Activated naive CD8-positive, alpha-beta T cell treated with anti-CD3 and anti-CD28 coated beads, Interleukin-2, amount 50 U/mL, for 16 hours (primary cell): ENCODE data around the gene CEP85L.

Experiments
- DNase-seq: peaks from one replicate; pipeline ENCODE4 v3.0.0-alpha.2; 2020; ENCODE audit warnings: low read depth, low spot score

The CEP85L gene

DNA sequence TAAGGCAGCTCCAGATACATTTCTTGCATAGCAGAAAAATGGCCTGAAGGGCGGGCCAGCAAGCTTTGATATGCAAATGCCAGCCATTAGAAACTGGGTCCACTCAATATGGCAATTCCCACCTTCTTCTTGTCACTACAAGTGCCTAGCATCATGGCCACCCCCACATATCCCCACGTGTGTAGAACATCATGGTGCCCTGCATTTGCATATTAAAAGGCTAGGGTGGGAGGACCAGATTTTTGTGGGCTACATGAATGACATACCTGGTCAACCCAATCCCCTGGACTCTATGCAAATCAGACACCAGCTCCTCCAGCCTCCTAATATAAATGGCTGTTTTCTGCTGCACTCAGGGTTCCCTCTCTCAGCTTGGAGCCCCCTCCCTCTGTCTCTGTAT is 71.6 kb downstream of the CEP85L start:
- DNase-seq, result no peak

DNA sequence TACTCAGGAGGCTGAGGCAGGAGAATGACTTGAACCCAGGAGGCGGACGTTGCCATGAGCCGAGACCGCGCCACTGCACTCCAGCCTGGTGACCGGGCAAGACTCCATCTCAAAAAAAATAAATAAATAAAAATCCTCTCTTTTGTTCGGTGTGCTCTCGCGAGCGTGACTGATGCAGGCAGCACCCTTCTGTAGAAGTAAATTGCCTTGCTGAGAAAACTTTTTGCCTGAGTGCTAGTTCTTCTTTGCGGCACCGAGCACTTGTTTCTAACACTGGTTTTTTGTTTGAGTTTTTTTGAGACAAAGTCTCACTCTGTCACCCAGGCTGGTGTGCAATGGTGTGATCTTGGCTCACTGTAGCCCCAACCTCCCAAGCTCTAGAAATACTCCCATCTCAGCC is 72.8 kb downstream of the CEP85L start:
- DNase-seq, result no peak

DNA sequence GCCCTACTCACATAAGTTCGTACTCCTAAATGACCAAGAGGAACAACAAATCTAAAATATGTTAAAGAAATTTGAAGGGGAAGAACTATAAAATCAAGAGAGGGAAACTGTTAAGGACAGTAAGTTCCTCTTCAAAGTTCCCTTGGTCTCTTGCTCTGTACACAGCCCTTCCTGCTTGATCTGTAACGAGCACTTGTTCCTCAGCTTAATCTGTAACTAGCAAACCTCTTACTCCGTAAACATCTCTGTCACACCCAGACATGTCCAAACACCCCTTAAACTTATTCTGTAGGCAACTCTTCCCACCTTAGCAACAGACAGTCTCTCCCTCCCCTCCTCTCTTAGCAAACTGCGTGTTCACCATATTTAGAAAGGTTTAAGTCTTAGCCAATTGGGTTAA is 73.4 kb downstream of the CEP85L start:
- DNase-seq, result no peak

DNA sequence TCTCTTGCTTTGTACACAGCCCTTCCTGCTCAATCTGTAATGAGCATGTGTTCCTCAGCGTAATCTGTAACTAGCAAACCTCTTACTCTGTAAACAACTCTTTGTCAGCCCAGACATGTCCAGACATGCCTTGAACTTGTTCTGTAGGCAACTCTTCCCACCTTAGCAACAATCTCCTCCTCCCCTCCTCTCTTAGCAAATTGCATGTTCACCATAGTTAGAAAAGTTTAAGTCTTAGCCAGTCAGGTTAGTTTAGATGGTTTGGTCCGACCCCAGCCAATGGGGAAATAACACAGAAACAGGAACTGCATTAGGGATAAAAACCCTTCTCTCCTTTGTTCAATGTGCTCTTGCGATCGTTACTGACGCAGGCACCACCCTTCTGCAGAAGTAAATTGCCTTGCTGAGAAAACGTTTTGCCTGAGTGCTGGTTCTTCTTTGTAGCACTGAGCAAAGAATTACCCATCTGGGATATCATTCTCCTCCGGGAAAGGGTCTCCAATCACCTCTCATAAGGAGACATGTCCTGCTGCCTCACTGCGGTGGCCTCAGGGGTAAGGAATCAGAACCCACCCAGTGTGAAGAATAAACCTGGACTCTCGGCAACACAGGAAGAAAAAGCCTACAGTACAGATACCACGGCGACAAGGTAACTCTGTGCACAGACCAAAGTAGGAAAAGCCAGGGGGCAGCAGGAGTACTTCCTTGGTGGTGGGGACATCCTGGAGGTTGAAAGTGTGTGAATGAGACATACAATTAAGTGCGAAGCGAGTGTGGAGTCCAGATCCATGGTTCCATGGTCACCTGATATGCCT is 77.1 kb downstream of the CEP85L start:
- no peak for DNase-seq

DNA sequence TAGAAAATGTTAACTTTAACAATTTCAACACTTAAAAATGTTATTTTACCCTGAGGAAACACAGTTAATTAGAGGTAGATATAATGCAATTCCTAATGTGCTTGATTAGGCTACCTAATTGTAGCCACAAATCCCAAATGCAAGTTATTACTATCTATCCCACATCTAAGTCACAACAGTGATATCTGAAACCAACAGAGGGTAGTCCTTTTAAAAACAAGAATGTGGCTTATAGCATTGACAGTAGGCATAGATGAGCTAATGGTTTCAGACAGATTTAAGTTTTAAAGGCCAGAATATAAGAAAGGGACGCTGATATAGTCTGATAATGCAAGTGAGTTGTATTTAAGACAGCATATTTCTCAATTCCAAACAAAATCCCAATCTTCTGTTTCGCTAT is 80.3 kb downstream of the CEP85L start:
- DNase-seq, result no peak

DNA sequence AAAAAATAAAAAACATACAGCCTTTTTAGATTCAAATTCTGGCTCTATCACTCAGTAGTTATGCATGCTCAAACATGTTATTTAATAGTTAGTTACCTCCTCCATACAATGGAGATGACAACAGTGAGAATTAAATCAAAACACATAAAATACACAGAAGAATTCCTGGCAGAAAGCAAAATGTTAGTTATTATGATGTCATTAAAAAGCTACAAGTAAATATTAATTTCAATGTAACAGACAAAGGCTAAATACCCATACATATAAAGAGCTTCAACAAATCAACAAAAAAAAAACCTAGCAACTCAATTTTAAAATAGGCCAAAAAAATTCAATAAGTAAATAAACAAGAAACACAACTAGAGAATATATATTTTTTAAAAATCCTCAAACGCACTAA is 81.9 kb downstream of the CEP85L start:
- DNase-seq, result no peak

DNA sequence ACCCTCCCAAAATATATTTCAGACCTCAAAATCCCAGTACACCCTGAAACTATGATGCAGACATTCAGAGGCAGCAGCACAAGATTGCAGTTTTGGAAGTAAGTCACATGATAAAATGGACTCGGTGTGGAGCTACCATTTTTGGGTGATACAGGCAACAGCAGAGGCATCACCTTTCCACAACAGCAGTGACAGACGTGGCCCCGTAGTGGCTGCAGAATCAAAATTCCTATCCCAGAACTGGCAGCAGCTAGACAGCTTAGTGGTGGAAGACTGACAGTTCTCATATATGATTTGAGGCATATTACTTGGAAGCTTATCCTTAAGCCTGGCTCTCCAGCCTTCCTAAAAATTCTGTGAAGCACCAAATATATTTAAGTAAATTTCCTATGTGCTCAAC is 83.4 kb downstream of the CEP85L start:
- no peak for DNase-seq

DNA sequence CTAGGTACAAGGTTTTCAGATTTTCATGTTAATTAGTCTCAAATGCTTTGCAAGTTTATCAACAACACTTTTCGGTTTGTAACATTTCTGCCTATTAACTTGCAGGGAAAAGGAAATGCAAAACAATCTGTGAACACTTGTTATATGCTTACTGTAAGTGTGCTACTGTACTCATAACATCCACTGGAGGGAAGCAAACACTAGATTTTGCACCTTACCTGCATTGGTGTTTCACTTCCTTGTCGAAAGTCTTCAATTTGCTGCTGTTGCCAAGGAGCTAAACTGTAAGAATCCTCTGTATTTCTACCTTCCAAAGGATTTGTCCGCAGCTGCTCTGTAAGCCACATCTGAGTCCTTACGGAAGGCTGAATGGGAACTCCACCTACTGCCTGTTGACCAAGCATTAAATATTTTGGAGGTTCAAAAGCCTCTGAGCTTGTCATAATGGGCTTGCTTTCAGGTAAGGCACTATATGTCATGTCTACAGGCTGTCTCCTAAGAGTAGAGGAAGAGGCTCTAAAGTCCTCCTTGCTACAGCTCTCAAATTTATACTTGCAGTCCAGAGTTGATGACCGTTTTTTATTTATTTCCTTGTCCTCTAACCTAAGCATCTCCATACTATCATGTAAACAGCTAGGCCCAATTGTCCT is 86.0 kb downstream of the CEP85L start:
- DNase-seq, result no peak

DNA sequence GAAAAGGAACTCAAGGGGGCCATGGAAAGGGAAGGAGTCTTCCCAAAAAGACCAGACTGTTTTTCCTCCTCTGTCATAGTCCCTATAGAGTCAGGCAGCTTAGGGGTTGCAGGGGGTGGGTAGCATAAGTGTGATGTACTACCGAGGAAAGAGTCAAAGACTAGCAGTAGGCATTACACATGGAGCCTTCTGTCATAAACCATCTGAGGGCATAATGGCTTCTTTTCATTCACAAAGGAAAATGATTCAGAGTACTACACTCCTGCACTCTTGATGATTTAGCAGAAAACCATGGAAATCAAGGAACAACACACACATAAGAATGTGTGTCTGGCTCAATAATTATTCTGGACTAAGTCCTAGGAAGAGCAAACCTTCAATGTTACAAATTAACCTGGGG is 88.4 kb downstream of the CEP85L start:
- DNase-seq, result no peak

DNA sequence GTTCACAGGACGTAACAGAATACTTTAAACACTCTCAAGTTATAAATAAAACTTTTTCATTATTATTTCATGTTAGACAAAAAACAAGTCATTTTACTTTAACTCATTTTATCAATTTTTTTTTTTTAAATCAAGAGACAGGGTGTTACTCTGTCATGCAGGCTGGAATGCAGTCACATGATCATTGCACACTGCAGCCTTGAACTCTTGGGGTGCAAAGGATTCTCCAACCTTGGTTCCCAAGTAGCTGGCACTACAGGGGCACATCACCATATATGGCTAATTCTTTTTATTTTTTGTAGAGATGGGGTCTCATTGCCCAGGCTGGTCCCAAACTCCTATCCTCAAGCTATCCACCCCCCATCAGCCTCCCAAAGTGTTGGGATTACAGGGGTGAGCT is 89.1 kb downstream of the CEP85L start:
- no peak for DNase-seq

DNA sequence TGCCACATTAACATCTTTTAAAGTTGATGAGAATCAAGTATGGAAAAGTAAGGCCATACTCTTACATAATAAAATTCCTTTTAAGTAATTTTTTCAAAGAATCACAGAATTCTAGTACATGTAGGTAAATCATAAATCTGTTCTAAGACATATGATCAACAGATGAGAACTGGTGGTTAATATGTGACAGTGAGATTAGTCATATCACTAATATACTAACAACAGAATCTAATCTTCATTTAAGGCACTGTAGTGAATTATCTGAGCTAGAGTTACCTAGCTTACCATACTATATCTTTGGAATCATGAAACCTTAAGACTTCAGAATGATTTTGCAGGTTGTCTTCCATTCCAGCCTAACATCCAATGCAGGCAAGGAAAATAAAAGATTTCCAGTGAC is 91.7 kb downstream of the CEP85L start:
- no peak for DNase-seq

DNA sequence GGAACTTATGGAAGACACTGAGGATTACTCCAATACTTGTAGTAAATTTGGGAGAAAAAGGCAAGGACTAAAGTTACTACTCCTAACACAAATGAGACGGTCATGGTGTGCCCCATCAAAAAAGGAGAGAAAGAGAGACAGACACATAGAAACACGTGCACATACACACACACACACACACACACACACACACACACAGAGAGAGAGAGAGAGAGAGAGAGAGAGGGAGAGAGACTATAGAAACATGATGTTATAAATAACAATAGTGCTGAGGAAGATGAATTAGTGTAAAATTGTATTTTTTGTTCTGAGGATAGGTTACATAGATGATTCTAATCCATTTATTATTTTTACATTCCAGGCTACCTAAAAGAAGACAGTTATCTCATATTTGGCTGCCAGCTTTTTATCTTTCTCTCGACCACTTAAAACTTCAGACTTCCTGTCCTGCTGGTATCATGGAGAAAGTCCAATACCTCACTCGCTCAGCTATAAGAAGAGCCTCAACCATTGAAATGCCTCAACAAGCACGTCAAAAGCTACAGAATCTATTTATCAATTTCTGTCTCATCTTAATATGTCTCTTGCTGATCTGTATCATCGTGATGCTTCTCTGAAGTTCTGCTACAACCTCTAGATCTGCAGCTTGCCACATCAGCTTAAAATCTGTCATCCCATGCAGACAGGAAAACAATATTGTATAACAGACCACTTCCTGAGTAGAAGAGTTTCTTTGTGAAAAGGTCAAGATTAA is 92.8 kb downstream of the CEP85L start:
- DNase-seq, result no peak

DNA sequence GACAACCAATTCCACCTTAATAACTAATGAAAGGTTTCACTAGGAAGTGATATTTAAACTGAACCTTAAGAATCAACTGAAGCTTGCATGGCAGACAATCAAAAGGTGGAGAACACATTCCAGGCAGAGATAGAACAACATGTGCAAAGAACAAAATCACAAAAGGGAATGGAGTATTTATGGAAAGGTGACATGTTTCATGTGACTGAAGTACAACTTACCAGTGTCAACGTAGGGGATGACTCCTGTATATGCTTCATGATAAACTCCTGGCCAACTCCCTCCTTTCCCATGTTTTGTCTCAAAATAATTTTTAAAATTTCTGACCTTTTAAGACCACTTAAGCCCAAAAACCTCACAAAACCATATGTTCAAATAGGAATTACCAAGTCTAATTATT is 96.7 kb downstream of the CEP85L start:
- no peak for DNase-seq

DNA sequence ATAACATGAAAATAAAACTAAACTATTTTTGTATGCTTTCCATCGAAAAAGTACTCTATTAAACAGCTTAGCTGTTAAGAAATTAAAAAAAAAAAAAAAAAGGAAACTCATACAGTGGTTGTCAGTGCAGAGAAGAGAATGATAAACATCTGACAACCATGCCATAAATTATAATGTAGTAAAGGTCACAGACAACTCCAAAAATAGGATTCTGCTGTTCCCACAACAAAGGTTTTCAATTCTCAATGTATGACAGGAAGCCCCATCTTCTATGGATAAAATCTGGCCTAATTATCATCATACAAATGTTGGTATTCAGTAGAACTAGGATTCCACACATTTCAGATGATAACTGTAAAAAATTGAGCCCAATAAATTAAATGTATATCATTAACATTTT is 98.3 kb downstream of the CEP85L start:
- no peak for DNase-seq

DNA sequence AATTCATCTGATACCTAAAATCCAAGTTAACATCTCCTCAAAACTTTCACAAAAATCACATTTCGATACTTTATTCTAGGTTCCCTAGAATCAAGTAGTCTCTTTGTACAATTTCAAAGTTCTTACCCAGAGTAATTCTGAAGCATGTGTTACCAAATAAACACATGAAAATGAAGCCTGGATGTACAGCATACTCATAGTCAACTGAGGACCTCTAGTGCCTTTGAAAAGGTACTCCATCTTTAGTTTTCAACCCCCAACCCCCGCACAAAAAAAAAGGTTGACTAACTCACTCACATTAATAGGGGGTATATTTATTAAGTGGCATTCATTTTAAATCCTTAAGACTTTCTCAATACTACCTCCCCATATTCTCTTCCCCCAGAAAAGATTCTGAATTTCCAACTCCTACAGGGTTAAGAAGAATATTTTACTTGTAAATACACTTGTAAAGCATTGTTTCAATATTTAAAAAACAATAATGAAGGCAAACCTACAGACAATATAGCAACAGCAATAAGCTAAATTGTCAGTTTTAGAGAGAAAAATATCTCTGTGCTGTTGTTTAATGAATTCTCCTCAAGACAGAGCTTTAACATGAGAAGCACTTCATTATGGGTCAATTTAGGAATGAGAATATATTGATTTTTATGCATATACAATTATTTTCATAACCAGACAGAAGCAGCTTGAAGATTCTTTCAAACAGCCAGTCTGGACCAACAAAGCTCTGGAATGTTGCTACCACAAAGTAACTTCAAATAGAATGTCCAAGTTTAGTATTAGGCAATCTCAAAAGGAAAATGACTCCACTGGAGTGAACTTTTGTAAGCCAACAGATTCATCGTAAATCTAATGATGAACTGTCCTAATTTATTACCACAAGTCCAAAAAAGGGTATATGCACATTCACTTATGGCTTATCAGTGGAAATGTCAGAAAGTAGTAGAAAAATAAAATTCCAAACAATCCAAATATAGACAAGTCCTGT is 100.0 kb downstream of the CEP85L start:
- no peak for DNase-seq

DNA sequence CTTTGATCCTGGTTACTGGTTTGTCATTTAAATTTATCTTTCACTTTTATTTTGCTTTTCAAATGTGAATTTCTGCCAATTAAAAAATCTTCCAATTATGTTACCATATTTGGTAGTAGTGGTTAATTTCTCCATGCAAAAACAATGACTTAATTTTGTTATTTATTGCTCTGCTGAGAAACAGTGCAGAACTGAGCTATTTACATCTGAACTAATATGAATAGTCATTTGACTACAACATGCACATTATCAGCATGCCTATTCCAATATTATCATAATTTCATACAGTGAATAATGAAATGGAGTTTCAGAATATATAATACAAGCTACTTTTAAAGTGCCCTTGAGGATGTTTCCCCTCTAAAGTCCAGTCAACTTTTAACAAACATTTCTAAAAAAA is 102.8 kb downstream of the CEP85L start:
- DNase-seq, result no peak

DNA sequence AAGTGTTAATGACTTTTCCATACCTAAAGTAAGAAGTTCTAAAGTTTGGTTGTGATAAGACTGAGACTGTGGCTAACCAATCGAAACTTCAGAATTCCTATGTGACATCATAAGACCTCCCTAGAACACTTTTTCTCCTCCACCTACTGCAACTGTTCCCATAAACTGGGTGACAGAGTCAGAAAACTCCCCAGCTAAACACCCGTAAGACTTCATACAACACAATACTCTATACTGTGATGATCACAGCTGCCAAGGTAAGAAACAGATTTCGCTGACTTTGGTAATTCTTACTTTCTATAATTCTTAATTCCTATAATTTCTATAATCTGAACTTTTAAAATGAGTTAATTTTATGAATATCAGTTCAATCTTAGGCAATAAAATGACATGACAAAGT is 103.3 kb downstream of the CEP85L start, which contains the start of gene PLN:
TSS of gene PLN (plus strand) at position 161 of the 400 bp plus-strand sequence. CDS start 10,626 bp downstream, outside the sequence.
- DNase-seq, result no peak

DNA sequence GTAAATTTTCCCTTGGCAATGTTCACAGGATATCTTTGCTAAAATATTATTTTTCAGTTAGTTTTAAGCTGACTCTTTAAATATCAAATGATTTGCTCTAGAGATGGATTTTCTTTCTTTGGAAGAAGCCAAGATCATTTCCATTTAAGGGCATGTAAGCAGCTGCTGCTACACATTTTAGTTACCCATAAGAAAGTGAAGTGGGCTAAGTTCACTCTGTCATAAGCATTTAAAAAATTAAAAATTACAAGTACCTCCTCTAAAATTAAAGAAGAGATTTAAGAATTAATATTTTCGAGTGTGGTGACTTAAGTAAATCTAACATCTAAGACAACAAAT is 104.5 kb downstream of the CEP85L start:
- no peak for DNase-seq

DNA sequence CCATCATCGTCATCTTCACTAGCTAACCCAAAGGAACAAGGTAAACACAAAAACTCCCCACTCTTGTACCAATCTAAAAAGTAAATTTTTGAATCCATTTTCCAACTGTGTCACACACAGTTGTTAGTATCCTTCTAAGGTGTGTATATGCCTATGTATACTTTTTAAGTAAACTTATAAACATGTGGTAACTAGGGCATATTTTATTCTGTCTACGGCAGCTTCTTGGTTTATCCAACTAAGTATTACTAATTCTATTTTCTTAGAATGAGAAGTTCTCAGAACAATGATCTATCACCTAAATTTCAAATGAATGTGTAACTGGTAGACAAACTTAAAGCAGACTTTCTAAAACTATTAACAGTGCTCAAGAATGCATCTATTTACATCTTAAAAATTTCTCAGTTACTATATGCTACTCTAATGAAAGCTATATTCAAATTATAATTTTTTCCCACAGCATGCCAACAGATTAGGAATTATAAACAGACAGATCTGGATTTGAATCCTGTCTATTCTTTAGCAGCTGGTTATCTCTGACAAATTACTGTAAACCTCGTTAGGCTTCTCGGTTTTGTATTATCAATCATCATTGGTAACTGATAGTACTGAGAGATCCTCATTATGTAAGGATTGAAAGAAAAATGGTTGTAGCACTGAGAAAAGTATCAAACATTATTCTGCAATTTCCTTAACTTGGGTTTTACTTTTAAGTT is 105.1 kb downstream of the CEP85L start:
- no peak for DNase-seq

DNA sequence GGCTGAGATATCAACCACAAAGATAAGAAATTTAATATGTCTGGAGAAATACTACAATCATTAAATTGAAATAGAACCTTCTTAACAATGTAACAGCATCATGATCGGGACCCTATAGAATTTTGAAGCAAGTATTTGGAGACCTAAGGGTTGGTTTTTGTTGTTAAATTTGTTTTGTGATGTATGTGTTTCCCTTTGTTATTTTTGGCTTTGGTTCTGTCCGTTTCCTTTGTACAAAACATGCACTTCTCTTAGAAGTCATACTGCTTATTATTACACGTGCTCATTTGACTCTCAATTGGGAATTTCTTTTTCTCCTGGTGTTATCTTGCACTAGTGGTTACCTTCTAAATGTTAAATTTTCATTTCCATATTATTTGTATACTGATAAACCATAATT is 107.3 kb downstream of the CEP85L start:
- DNase-seq, result no peak
